ENCODE results near the gene STX10. TPM values are rescaled to one million over a fixed set of nuclear protein-coding genes. Genes with fewer than 3 reads are reported as not detected.

Gene STX10
- total and polyA plus RNA-seq, 9 of the 15 experiments (the other 6 are each of a cell fraction or from before 2014, with no cell fraction given): 0.51 to 66.3 (median 31.0) TPM

DNA sequence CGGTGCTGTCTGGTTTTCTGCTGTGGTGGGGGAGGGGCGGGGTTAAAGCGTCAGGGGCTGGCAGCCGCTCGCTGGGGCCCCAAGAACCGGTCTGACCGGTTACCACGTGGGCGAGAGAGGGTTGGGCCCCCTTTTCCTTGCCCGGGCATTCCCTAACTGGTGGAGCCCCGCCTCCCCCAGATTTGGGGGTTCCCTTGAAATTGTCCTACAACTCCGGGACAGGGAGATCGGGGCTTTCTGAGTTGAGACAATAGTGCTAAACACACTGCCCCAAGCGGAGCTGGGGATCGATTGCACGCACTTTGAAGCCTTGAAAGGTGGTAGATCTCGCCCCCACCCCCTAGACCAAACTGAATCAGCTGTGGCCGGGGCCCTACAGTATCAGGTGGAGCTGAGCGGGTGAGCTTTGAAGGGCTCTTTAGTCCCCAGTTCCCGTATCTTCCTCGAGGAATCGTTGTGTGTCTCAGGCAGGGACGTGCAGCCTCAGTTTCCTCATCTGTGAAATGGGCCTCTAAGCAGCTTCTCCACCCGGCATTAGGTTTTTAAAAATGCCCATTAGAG, 4.8 kb upstream of the STX10 start (continued):
- TF ChIP-seq, protein P1, sequence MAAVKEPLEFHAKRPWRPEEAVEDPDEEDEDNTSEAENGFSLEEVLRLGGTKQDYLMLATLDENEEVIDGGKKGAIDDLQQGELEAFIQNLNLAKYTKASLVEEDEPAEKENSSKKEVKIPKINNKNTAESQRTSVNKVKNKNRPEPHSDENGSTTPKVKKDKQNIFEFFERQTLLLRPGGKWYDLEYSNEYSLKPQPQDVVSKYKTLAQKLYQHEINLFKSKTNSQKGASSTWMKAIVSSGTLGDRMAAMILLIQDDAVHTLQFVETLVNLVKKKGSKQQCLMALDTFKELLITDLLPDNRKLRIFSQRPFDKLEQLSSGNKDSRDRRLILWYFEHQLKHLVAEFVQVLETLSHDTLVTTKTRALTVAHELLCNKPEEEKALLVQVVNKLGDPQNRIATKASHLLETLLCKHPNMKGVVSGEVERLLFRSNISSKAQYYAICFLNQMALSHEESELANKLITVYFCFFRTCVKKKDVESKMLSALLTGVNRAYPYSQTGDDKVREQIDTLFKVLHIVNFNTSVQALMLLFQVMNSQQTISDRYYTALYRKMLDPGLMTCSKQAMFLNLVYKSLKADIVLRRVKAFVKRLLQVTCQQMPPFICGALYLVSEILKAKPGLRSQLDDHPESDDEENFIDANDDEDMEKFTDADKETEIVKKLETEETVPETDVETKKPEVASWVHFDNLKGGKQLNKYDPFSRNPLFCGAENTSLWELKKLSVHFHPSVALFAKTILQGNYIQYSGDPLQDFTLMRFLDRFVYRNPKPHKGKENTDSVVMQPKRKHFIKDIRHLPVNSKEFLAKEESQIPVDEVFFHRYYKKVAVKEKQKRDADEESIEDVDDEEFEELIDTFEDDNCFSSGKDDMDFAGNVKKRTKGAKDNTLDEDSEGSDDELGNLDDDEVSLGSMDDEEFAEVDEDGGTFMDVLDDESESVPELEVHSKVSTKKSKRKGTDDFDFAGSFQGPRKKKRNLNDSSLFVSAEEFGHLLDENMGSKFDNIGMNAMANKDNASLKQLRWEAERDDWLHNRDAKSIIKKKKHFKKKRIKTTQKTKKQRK (IDR thresholded peaks at IDR 0.05; ENCODE audit: borderline replicate concordance, low read depth, low read length): peak; percentile 16; the same call in 1 of the 2 replicates
- TF ChIP-seq TFAM (CRISPR knock-in tag; conservative IDR thresholded peaks at IDR 0.05): no peak
- no peak for TF ChIP-seq NR2F6 (CRISPR knock-in tag; IDR thresholded peaks at IDR 0.05)
- TF ChIP-seq CTBP1 (IDR thresholded peaks at IDR 0.05; ENCODE audit: borderline replicate concordance): no peak
- TF ChIP-seq, protein P2, sequence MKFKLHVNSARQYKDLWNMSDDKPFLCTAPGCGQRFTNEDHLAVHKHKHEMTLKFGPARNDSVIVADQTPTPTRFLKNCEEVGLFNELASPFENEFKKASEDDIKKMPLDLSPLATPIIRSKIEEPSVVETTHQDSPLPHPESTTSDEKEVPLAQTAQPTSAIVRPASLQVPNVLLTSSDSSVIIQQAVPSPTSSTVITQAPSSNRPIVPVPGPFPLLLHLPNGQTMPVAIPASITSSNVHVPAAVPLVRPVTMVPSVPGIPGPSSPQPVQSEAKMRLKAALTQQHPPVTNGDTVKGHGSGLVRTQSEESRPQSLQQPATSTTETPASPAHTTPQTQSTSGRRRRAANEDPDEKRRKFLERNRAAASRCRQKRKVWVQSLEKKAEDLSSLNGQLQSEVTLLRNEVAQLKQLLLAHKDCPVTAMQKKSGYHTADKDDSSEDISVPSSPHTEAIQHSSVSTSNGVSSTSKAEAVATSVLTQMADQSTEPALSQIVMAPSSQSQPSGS (CRISPR knock-in tag; IDR thresholded peaks at IDR 0.05): no peak
- TF ChIP-seq, protein P3, sequence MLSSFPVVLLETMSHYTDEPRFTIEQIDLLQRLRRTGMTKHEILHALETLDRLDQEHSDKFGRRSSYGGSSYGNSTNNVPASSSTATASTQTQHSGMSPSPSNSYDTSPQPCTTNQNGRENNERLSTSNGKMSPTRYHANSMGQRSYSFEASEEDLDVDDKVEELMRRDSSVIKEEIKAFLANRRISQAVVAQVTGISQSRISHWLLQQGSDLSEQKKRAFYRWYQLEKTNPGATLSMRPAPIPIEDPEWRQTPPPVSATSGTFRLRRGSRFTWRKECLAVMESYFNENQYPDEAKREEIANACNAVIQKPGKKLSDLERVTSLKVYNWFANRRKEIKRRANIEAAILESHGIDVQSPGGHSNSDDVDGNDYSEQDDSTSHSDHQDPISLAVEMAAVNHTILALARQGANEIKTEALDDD (IDR thresholded peaks at IDR 0.05): no peak
- no peak for TF ChIP-seq ZNF561 (CRISPR knock-in tag; conservative IDR thresholded peaks at IDR 0.05)
- TF ChIP-seq HOXB6 (CRISPR knock-in tag; IDR thresholded peaks at IDR 0.05; ENCODE audit: borderline replicate concordance): no peak
- TF ChIP-seq CSDE1 (IDR thresholded peaks at IDR 0.05): no peak
- no peak for TF ChIP-seq ZNF224 (CRISPR knock-in tag; IDR thresholded peaks at IDR 0.05)
- peak; percentile 98 for TF ChIP-seq ADNP (tag; IDR thresholded peaks at IDR 0.05)
- TF ChIP-seq DPF2 (IDR thresholded peaks at IDR 0.05): peak; percentile 22; the same call in 1 of the 2 replicates
- no peak for TF ChIP-seq RB1 (IDR thresholded peaks at IDR 0.05; ENCODE audit: low read depth)
- TF ChIP-seq SRSF3 (IDR thresholded peaks at IDR 0.05; ENCODE audit: insufficient read depth, low read length): no peak
- TF ChIP-seq PML (IDR thresholded peaks at IDR 0.05; ENCODE audit: low read length): 0 out of 2 replicates have a peak, but pooled peaks have one; percentile 17
- TF ChIP-seq TSC22D4 (tag; IDR thresholded peaks at IDR 0.05): no peak
- TF ChIP-seq SOX6 (IDR thresholded peaks at IDR 0.05): no peak
- TF ChIP-seq, protein P4, sequence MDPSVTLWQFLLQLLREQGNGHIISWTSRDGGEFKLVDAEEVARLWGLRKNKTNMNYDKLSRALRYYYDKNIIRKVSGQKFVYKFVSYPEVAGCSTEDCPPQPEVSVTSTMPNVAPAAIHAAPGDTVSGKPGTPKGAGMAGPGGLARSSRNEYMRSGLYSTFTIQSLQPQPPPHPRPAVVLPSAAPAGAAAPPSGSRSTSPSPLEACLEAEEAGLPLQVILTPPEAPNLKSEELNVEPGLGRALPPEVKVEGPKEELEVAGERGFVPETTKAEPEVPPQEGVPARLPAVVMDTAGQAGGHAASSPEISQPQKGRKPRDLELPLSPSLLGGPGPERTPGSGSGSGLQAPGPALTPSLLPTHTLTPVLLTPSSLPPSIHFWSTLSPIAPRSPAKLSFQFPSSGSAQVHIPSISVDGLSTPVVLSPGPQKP (CRISPR knock-in tag; IDR thresholded peaks at IDR 0.05): no peak
- TF ChIP-seq TCF3 (CRISPR knock-in tag; IDR thresholded peaks at IDR 0.05): peak; percentile 14; the same call in 1 of the 2 replicates
- TF ChIP-seq PURB (CRISPR knock-in tag; IDR thresholded peaks at IDR 0.05; ENCODE audit: low read depth): no peak
- TF ChIP-seq DACH1 (IDR thresholded peaks at IDR 0.05; ENCODE audit: partially characterized antibody): peak; percentile 50
- TF ChIP-seq, protein P5, sequence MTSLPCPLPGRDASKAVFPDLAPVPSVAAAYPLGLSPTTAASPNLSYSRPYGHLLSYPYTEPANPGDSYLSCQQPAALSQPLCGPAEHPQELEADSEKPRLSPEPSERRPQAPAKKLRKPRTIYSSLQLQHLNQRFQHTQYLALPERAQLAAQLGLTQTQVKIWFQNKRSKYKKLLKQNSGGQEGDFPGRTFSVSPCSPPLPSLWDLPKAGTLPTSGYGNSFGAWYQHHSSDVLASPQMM (CRISPR knock-in tag; IDR thresholded peaks at IDR 0.05): 0 out of 2 replicates have a peak, but pooled peaks have one; percentile 60
- TF ChIP-seq HMG20B (CRISPR knock-in tag; IDR thresholded peaks at IDR 0.05): no peak
- no peak for TF ChIP-seq NR1H2 (CRISPR knock-in tag; IDR thresholded peaks at IDR 0.05)

Data from K562 (cell line).